NCI-H748 (cell line): ENCODE results near the gene PDHB.

Experiments
- DNase-seq: peaks from one replicate; lab custom pipeline; 2025; ENCODE audit not compliant: unreplicated experiment; lab: John Stamatoyannopoulos, UW

PDHB gene

DNA sequence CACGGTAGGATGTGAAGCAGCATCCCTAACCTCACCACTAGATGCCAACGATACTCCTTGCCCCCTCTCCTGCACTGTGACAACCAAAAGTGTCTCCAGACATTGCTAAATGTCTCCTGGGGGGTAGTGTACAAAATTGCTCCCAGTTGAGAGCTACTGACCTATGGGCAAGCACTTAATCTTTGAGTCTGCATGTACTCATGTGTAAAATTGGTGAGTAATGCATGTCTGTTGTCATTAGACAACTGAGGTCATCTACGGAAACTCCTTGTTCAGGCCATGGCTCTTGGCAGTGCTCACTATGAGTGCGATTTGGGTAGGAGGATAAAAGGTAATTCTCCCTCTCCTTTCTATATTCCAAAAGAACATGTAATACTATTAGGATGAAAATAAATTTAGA lies 29.2 kb downstream of the PDHB start:
- DNase-seq, result no peak

DNA sequence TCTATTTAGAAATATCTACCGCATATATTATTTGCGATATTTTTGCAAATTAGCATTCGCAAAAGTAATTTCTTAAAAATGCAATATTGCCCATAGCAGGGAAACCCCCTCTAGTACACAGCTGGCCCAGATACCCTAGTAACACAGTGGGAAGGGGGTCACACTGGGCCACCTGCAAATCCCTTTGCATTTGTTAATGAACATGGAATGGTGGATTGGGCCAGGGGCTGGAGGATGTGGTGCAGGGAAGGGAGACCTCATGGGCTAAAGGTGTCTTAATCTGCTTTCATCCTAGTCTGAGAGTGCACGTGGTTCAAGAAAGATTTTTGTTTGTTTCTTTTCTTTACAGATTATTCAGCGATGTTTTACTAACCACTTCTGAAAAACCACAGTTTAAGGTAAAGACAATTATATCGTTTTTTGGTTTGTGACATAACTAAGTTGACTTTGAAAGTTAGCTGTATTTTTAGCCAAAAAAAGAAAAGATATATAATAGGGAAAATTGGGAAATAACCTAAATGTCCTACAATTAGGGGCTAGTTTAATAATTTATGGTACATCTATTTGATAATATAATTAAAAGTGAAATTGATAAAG lies 30.0 kb downstream of the PDHB start:
- no peak for DNase-seq

DNA sequence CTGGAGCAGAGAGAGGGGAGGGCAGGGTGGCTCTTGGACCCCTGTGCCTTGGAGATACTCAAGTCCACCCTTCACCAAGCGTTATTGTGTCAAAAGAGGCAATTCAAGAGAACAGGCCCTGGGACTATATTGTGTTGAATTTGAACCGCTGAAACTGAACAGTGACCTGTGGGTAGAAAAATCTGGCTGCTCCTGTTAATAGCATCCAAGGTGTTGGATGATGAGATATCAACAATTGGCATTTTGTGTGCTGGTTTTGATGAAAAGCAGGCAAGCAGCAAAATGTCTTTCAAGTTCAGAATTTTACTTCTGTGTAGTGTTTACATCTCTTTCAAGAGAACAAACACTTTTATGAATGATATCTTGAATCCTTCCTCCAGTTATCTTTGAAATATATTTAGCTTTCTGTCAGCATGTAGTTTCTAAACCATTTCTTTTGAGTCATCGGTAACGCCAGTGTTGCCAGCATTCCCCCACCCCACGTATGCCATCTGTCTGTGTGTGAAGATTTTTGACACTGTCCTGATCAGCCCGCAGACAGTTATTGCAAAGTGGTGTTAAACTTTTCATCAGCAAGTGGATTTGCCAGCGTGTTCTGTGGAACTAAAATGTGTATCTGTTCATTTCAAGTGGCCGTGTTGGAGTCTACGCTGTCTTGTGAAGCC lies 34.8 kb downstream of the PDHB start:
- no peak for DNase-seq

DNA sequence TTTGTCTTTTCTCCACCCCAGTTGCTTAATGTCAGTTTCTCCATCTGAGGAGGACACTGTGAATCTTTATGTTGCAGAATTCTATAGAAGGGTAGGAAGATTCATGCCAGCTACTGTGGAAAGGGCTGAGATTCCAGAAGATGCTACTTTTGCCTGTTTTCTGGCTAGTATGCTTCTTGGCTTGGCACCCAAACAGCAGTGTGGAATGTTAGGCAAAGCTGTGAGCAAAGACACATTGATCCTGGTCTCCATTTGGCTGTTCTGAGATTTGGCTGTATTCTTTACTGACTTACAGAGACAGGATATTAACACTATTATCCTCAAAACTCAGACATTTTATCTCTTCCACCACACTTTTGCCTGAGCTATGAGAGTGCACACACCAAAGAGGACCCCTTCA lies 39.3 kb downstream of the PDHB start:
- DNase-seq, result no peak

DNA sequence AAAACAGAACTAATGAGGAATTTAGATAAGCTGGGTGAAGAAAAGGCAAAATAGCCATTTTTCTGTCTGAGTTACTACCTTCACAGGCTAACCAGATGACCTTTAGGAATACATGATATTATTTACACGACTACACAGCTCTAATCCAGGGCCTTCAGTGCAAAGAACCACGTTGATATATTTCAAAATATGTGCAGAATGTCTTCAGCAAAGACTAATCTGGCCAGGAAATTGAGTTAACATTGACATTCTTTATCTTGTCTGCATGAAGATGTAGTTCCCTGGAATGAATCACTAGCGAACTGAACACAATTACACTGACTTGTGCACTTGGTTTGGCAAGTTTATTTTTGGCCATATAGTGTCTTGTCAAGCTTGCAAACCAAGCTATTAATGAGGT lies 41.5 kb downstream of the PDHB start:
- DNase-seq, result no peak

DNA sequence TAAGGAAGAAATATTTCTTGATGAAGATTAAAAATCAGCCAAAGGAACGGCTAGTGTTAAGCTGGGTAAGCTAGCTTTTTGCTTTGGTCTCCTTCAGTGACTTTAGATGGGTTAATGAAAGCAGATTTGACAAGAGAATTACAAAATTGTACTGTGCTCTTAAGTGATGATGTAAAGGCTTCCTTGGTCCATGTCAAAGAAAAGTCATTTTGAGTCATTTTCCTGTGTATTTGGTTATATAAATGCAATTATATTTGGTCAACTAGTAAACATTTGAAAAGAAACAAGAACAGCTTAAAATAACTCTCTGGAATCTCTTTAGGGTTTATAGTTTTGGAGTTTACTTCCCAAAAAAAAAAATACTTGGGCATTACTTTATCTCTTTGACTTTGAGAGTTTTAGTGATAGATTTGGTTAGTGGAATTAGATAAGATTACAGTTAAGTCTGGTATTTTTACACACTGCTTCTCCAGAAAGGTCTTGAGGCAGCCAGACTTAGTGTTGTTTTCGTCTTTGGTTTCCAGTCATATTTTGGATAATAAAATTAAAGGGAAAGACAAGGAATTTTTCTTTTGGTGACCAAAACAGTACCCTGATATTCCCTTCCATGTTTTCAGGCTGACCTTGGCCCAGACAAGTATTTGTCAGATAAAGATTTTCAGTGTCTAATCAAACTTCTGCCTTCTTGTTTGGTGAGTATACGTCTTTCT lies 42.3 kb downstream of the PDHB start:
- no peak for DNase-seq

DNA sequence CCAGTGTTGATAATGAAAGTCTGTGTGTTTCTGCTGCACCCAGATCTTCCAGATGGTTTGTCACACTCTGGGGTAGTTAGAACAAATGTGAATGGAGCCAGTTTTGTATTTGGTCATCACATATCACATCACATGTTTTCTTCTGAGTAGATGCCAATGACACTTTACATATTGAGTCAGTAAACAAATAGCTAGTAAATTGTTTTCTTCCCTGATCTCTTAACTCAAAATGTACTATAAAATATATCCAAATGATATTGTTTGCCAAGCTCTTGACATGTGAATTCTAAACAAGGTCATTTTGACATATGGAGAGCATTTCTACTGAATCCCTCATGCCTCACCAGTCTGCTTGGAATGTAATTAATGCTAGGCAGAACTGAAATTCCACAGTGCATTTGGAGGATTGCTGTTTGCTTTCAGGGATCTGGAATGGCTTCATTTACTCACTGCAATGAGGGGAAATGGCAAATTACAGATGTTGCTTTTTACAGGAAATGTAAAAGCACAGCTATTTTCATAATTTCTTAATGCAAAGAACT lies 45.0 kb downstream of the PDHB start:
- no peak for DNase-seq

DNA sequence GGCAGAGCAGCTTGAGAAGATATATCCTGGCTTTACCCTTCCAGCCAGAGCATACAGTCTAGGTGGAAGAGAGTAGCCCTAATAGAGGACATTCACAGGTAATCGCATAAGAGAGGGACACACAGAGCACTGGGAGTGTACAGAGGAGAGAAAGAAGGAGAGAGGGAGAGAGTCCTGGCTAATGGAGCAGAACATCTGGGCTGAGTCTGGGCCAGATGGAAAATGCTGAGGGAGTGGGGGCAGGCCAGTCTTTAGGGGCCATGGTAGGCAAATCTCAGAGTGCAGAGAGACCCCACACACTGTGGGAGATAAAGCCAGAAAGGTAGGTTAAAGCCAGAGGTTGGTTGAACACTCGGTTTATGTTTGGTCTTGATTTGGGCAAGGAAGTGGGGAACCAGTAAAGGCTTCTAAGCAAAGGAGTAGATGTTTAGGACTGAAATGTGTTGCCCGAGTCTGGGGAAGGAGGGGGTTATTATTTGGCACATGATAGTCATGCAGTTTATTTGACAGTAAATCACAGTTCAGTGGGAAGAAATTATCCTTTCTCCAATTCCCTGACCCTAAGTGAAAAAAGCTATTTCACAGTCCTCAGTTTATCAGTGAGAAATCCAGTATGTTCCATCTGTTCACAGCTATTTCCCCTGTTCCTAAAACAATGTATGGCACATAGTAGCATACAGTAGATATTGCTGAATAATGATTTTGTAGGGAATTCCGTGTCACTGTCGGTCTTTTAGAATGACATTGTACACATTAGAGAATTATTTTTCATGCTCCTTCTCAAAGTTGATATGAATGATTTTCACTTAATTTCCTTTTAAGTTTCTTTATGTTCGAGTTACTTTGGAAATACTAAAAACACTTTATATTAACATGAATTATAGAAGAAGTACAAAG lies 45.7 kb downstream of the PDHB start:
- no peak for DNase-seq

DNA sequence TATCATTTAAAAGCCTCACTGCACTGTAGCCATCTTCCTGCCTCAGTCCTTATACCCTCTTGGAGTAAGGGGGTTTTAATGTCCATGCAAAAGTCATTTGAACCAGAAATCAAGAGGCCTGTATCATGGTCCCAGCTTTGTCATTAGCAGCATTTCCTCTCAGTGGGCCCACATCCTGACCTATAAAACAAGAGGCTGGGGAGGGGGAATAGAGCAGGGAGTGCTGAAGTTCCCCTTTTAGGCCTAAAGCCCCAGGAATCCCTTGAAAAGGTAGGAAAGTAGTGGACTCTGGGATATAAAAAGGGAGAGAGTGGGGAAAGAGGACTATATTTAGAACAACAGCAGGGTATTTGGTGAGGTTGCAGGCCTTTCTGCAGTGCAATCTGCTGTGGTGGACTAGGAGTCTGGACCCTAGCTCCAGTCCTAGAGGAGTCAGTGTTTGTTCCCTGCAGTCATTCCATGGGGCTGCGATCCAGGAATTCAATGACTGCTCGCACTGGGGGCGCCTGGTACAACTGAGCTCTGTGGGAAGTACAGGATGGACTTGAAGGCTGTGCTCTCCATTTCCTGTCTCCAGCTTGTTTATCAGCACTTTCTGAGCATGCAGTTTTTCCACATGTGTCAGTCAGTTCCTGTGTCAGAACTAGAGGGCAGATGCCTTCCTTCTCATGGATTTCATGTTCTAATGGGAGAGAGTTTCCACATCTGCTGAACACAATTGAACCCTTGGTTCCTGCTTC lies 46.8 kb downstream of the PDHB start:
- no peak for DNase-seq

DNA sequence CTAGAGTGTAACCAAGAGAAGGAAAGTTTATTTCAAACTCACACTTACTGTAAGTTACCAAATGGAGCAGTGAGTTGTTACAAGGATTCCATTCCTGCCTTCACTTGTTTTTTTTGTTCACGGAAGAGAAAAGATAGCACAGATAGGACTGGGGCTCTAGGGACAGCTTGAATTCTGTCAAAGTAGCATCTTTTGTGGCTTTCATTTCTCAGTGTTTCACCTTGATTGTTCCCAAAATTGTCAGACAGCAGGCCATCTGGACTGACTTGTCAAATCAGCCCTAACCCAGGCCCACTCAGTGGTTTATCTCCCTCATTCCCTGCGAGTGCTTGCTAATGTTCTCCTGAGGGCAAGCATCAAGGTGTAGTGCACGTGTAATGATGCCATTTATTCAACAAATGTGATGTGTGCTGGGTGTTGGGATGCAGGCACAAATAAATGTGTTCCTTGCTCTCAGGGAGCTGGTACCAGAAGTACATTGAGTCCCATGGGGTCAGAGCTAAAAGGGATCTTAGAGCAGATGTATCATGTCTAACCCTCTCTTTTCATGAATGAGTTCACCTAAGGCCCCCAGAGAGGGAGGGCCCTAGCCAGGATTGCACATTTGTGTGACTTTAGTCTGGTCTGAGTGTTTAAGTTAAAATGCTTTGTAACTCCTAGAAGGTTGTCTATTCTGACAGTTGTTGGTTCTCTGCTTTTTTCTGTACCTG lies 49.1 kb downstream of the PDHB start:
- no peak for DNase-seq

DNA sequence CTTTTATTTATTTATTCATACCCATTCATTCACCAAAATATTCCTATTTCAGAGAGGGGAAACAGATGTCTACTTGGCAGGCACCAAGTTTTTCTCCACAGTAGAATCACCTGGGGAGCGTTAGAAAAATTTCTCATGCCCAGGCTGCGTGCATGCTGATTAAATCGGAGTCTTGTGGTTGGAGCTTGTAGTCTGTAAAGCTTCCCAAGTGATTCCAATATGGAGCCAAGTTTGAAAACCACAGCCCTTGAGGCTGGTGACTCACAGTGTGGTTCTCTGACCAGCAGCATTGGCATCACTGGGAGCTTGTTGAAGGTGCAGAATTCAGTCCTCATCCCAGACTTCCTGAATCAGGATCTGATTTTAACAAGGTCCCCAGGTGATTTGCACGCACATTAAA lies 49.7 kb downstream of the PDHB start:
- no peak for DNase-seq

DNA sequence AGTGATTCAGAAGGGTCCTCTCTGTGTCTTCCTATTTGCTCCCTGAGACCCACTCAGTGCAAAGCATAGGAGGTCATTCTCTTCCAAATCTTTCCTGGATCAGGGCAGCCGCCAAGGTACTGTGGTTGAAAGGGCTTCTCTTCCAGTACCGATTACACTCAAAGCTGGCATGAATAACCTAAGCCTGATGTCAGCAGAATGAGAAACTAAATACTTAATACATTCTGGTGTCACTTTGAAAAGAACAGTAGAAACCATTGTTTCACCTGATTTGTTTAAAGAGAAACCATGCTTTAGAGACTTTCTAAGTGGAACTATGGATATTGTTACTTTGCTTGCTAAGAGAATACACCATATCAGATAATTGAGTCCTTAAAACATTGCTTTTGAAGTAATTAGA lies 50.2 kb downstream of the PDHB start:
- DNase-seq, result no peak

DNA sequence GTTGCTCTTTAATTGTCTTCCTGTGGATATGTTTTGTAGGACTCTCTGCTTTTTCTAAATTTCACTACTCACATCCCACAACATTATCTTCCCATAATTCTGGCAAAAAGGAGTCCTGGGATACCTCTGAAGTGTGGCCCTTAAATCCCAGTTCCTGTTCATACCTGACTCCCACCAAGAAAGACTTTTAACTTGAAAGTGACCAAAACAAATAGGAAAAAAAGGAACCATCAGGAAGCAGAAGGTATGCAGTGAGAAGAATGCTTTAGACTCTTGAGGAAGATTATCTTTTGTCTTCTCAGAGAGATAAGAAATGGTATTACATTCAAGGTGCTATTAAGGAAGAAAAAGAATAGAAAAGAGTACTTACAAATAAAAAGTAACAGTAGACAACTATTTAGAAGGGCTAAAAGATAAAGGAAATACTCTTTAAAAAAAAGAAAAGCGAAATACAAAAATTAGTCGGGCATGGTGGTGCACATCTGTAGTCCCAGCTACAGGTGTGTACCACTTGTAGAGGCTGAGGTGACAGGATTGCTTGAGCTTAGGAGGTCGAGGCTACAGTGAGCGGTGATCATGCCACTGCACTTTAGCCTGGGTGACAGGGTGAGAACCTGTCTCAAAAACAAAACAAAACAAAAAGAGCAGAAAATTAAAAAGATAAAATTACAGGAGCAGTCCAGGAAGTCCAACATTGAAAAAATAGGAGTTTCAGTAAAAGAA lies 54.1 kb downstream of the PDHB start:
- no peak for DNase-seq

DNA sequence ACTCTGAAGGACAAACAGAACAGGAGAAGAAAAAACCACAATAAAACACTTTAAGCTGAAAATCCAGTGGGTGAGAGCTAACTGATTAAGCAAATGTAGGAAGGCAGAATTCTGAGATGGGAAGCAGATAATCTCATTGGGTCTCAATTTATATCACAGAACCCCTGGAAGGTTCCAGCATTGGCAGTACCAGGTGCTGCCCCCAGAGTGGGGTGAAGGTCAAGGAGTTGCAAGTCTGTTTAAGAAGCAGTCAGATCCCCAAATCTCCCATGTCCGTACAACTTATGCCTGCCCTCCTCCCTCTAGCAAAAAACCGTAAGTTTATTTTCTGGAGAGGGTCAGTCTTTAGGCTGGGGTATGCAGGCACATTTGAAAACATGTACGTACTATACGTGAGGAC lies 55.9 kb downstream of the PDHB start:
- DNase-seq, result no peak
